DMS53 treated with DMSO at 0.1 percent for 48 hours (cell line): ENCODE measurements around the gene PPHLN1.

Experiments
- DNase-seq: peaks from one replicate; lab custom pipeline; 2025; ENCODE audit not compliant: unreplicated experiment; lab: John Stamatoyannopoulos, UW

Gene PPHLN1

DNA sequence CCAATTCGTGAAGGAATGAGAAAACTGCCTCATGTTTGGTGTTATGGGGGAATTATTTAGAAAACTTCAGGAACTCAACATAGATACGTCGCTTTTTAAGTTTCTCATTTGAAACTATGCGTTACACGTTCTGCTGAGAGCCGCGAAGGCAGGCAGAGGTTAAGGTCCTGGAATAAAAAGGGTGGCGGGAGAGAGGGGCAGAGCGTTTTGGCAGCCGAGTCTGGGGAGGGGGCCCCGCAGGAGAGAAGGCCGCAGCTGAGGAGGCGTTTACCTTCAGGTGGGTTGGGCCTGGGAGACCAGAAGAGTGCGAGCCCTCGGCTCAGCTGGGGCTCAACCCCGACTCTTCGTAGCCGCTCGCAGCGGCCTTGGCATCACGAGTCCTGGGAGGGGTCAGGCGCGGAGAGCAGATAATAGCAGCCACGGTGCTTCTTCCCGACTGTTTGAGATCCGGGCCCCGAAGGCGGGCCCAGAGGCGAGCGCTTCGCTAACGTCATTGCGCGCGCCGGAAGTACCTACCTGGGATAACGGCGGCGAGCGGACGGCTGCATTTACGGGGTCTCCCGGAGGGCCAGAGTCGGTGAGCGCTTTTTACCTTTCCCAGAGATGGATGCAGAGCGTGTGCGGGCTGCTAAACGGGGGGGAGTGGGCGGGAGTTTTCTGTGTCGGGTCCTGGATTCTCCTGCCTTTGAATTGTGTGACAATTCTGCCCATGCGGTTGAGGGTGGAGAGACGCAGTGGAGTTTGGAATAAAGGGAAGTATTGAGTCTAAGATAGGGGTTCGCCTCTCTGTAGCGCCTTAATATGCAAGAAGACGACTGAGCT, at the start of gene PPHLN1, which contains the start of gene ZCRB1:
PPHLN1 (plus strand) TSS at position 515 of the 822 bp plus-strand sequence. CDS start 9,736 bp downstream, outside the sequence.
ZCRB1 (minus strand) TSS at position 442 of the 822 bp plus-strand sequence. CDS start 1,992 bp downstream, outside the sequence.
- peak; percentile 99 for DNase-seq

DNA sequence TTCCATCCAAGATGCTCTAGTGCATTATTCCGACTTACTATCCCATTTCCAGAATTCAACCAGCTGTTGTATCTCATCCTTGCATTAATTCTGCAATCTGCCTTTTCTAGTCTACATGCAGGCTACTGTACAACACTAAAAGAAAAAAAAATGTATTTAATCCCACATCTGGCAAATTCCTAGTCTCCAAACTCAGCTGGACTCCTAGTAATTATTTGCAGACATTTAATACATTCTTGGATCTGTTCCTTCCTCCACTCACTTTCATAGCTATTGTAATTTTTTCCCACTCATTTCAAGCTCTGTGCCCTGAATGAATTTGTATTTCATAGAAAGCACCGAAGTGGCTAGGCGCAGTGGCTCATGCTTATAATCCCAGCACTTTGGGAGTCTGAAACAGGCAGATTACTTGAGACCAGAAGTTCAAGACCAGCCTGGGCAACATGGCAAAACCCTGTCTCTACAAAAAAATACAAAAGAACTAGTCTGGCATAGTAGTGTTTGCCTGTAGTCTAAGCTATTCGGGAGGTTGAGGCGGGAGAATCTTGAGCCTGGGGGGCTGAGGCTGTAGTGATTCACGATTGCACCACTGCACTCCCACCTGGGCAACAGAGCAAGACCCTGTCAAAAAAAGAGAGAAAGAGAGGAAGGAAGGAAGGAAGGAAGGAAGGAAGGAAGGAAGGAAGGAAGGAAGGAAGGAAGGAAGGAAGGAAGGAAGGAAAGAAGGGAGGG, 48.4 kb upstream of the PPHLN1 start:
- no peak for DNase-seq

GRCh38 chr12:42278128-42278510, 47.8 kb upstream of the PPHLN1 start:
- DNase-seq, result no peak

GRCh38 chr12:42281278-42281677, 44.7 kb upstream of the PPHLN1 start:
- no peak for DNase-seq

DNA sequence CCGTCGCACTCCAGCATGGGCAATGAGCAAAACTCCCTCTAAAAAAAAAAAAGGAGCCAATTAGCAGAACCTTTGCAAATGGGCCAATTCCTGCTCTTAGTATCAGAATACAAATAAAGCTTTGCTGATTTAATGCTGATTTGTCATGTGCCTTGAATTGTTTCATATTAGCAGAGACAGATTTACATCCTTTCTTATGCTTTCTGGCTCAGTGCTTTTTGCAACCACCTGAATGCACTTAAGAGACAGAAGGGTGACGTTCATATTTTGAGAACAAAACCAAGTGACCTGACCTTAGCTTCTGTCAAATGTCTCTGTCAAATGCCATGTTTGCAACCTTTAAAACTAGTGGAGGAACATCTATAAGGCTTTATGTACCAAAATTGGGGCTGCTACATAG, 44.1 kb upstream of the PPHLN1 start:
- no peak for DNase-seq

DNA sequence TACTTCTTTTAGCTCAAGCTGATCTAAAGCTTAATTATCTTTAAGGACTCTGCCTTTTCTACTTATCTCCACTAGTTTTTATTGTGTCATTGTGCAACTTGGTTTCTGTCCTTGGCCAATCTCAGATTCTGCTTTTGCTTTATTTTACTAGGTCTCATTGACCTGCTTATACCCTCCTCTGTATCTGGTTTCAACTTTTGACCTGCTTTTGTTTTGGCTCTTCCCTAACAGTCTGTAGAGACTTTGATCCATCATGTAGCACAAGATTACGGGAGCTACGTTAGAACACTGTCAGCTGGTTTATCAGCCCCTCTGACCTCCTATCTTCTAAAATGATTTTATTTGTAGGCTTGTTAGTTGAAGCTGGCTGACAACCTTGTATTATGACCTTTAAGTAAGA, 43.7 kb upstream of the PPHLN1 start:
- no peak for DNase-seq

DNA sequence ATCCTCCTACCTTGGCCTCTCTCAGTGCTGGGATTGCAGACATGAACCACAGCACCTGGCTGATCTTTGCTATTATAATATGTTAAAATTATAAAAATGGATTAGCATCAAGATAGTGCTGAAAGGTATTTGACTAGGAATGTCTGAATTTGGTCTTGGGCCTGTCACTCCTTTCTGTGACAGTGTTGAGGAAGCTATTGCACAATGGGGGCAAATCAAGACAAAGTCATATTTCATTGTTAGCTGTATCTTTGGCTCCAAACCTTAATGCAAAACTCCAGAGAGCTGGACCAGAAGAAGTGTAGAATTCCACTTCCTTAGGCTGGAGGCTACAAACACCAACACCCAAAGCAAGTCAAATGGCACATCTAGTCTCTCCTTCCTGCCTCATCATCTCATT, 42.2 kb upstream of the PPHLN1 start:
- no peak for DNase-seq

DNA sequence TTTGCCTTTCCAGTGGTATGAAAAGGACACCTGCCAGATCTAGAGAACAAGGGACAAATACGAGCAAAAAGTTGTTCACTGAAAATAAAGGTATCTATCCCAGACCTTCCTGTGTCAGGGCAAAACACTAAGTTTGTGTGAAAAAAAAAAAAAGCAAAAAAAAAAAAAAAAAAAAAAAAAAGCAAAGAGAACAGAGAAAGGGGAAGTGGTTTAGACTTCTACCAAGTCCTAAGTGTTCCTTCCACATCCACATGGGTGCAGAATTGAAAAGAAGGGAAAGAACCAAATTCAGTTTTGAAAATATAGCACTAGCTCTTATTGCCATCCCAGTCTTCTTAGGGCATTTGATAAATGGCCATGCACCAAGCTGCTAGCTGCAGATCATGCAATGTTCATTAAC, 41.8 kb upstream of the PPHLN1 start:
- DNase-seq, result no peak

- DNase-seq, result no peak
Measured at GRCh38 chr12:42284876-42285275, 41.1 kb upstream of the PPHLN1 start.

- no peak for DNase-seq
Measured at GRCh38 chr12:42285431-42285830, 40.5 kb upstream of the PPHLN1 start.

DNA sequence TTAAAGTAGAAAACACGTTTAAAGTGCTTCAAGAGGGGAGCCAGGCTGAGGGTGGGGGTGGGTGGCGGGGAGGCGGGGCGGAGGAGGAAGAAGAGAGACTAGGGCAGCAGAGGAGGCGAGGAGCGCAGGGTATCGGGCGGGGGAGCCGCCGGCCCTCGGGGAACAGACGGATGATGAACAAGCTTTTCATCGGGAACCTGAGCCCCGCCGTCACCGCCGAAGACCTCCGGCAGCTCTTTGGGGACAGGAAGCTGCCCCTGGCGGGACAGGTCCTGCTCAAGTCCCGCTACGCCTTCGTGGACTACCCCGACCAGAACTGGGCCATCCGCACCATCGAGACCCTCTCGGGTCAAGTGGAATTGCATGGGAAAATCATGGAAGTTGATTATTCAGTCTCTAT, 39.2 kb upstream of the PPHLN1 start:
- no peak for DNase-seq

GRCh38 chr12:42288544-42288943, 37.4 kb upstream of the PPHLN1 start:
- DNase-seq, result no peak

GRCh38 chr12:42291680-42292079, 34.3 kb upstream of the PPHLN1 start:
- DNase-seq, result no peak

GRCh38 chr12:42296503-42297109, 29.4 kb upstream of the PPHLN1 start:
- DNase-seq, result peak; percentile 65

DNA sequence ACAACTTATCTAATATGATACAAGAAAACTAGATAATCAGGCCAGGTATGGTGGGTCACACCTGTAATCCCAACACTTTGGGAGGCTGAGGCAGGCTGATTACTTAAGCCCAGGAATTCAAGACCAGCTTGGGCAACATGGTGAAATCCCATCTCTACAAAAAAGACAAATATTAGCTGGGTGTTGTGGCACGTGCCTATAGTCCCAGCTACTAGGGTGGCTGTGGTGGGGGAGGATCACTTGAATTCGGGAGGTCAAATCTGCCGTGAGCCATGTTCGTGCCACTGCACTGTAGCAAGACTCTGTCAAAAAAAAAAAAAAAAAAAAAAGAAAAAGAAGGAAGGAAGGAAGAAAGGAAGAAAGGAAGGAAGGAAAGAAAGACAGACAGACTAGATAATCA, 27.1 kb upstream of the PPHLN1 start:
- DNase-seq, result no peak

DNA sequence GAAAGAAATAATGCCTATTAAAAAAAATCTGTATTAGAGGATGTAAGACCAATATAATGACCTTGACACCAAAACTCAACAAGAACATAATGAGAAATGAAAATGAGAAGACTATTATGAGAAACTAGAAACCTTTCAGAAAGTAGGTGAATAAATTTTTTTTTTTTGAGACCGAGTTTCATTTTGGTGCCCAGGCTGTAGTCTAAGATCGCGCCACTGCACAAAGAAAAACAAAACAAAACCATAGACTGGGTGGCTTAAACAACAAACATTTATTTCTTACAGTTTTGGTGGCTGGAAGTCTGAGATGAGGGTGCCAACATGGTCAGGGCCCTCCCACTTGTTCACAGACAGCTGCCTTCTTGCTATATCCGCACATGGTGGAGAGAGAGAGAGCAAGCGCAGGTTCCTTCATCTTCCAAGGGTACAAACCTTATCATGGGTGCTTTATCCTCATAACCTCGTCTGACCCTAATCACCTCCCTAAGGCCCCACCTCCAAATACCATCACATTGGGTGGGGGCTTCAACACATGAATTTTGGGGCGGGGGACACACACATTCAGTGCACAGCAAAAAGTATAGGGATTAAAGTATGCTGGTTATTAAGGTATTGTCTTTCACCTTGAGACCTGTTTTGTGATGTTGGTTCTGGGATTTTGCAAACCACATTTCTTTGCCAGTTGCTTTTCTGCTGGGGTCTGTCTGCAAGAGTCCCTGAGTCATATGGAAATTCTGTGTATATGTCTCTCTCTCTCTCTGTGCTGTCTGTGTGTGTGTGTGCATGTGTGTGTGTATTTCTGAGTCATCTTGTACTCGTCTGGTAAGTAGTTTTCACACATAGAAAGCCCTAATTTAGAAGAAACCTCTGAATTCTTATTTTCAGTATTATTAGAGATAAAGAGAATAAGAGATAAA, 26.3 kb upstream of the PPHLN1 start:
- DNase-seq, result no peak

DNA sequence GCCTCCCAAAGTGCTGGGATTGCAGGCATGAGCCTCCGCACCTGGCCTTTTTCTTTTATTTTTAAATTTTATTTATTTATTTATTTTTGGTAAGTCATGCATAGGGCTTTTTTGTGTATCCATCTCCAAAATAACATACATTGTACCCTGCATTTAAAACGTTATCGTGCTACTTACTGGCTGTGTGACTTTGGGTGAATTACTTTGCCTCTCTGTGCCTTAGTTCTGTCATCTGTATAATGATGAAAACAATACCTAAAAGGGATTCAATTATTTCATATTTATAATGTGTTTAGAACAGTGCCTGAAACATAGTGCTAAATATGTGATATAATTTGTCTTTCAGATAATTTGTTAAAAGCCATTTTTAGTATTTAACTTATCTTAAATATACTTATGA, 19.7 kb upstream of the PPHLN1 start:
- no peak for DNase-seq

- DNase-seq, result no peak
Measured at GRCh38 chr12:42308390-42308789, 17.6 kb upstream of the PPHLN1 start.

GRCh38 chr12:42309996-42310395, 16.0 kb upstream of the PPHLN1 start:
- no peak for DNase-seq

DNA sequence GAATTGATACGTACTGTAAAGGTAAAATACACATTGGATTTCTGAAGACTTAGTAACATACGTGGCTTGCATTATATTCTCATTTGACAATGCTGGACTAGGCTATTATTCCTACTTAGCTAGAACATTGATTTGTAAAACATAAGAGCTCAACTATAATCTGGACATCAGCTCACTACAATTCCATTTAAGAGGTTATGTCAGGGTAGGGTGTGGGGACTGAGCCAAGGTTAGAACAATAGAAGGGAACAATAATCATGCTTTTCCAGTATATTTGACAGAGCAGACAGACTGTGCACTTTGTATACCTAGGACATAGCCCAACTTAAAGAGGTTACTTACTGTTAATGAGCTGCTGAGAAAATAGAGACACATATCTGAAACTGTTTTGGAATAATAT, 10.9 kb upstream of the PPHLN1 start:
- DNase-seq, result no peak

DNA sequence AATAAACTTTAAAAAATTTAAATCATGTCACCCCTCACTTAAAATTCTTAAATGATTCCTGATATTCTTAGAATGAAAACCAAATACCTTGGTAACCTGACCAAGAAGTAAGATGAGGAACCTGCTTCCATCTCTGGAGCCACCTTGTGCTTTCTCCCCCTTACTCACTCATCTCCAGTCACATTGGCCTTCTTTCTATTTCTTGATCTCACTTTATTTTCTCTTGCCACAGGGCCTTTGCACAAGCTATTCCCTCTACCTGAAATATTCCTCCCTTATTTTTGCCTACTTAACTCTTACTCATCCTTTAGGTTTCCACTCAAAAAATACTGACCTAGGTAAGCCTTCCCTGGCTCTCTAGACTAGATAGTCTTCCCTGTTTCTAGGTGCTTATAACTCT, 5.2 kb upstream of the PPHLN1 start:
- DNase-seq, result no peak
